Astrocyte of the spinal cord (primary cell): Measurements from ENCODE around the gene RNF169.

ENCODE experiments used
- DNase-seq: peaks from one replicate; pipeline ENCODE4 v3.0.0; 2011; ENCODE audit warnings: low read depth, low spot score
- H3K4me3 ChIP-seq: 2 replicates; pipeline ENCODE4 v1.5.1; 2011; ENCODE audit warnings: low read depth, mild to moderate bottlenecking, low read length, moderate library complexity
- in situ Hi-C: cut with HindIII; loops from 2 replicates; pipeline ENCODE4 v1.10.0; 2017; ENCODE audit warnings: low sequenced_read_pairs
- TF ChIP-seq, protein P1 (sequence below): IDR thresholded peaks from 2 replicates; pipeline ENCODE4 v1.5.1; 2012; ENCODE audit warnings: low read depth, mild to moderate bottlenecking, low read length, inconsistent platforms

The RNF169 gene

DNA sequence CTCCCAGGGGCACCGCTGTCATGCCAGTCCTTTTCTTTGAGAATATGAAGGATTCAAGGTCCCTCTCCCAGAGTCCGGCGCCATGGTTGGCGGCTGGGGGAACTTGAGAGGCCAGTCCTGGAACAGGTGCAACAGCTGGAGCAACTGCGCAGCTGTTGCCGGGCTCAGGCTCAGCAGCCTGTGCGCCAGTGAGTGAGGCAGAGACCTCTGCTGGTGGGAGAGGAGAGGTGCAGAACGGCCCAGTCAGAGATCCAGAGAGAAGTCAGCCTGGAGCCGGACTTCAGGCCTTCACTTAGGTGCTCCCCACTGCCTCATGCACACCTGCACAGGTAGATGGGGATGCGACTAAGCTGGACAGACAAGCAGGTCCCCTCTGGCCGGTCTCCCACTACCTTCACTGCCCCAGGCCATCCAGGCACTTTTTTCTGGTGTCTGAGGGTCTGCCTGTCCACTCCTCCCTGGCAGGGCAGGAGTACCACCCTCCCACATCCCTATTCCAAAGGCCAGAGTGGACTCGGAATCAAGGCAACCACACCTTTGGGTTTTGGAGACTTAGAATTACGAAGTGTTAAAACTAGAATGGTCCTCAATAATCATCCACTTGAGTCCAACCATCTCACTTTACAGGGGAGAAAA, 22.0 kb upstream of the RNF169 start:
- peak; percentile 70 for DNase-seq
- in situ Hi-C loops = no loop called here
- no peak overlapping the region for H3K4me3 ChIP-seq
- TF ChIP-seq, protein P1, sequence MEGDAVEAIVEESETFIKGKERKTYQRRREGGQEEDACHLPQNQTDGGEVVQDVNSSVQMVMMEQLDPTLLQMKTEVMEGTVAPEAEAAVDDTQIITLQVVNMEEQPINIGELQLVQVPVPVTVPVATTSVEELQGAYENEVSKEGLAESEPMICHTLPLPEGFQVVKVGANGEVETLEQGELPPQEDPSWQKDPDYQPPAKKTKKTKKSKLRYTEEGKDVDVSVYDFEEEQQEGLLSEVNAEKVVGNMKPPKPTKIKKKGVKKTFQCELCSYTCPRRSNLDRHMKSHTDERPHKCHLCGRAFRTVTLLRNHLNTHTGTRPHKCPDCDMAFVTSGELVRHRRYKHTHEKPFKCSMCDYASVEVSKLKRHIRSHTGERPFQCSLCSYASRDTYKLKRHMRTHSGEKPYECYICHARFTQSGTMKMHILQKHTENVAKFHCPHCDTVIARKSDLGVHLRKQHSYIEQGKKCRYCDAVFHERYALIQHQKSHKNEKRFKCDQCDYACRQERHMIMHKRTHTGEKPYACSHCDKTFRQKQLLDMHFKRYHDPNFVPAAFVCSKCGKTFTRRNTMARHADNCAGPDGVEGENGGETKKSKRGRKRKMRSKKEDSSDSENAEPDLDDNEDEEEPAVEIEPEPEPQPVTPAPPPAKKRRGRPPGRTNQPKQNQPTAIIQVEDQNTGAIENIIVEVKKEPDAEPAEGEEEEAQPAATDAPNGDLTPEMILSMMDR = peak; percentile 99

DNA sequence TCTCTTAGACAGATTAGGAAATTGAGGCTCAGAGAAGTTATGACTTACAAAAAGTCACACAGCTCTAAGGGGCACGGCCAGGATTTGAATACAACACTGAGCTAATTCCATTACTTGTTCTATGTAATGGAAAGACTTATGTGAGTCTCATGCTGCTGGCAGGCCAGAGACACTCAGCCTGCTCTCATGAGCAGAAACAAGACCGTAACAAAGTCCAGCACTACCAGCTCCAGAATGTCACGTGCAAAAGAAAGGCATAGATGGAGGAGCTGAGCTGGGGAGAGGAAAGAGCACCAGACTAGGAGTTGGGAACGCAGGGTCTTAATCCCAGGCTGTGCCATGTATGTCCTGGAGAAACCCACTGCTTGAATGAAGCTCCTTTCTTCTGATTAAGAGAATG, 19.3 kb upstream of the RNF169 start:
- TF ChIP-seq, protein P1 = no peak
- H3K4me3 ChIP-seq = no peak overlapping the region
- in situ Hi-C loops = no loop called here
- DNase-seq = no peak

DNA sequence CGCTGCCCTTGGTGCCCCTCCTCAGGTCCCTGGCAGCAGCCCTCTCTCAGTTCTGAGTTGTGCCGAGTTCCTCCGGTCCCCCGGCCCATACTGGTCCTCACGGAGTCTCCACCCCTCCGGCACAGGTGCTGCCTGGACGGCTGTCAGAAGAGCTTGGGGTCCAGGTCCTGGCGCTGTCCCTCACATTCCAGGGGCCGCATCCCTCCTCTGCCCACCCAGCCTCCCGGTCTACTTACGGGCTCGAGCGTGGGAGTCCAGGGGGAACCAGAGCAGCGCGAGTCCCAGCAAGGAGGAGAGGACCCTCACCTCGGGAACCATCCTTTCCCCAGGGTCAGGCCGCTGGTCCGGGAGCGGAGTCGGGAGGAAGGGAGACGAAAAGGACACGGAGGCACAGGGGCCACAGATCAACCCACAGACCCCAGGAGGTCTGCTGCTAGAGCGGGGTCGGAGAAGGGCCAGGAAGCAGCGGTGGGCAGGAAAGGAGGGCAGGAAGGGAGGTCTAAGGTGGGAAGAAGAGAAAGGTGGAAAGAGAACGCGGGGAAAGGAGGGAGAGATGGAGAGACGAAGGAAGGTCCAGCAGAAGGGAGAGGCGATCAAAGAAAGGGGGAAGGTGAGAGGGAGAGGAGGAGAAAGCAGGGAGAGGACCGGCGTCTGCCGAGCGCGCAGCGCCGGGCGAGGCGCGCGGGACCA, 17.9 kb upstream of the RNF169 start:
- TF ChIP-seq, protein P1 = no peak
- H3K4me3 ChIP-seq = no peak overlapping the region
- DNase-seq = no peak
- in situ Hi-C loops = no loop called here

DNA sequence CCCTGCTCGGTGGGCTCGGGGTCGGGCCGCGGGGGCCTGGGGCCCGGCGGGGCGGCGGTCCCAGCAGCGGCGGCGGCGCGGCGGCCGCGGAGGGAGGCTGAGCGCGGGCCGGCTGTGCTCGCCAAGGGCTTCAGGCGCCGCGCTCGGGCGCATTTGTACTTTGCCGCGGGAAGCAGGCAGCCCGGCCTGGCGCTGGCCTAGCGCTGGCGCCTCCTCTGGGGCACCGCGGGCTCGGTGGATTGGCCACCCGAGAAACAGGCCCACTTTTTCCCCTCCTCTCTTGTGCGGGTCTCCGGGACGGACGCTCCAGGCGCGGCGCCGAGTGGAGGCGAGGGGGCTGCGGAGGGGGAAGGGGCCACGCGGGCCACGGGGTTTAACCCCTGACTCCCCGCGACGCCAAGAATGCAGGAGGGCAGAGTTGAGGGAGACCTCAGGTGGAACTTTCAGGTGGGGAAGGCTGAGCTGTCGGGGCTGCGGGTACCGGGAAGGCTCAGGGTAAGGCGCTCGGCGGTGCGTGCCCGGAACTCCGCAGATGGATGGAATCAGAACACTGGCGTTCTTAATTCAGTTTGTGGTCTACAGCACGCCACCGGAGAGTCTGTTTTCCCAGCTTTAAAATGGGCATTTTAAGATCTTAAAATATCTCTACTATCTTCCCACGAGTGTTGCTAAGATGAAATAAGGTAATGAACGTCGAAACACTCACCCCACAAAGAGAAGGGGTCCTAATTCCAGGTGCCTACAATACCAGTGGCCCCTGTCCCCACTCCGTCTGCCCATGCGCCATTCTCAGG, 17.2 kb upstream of the RNF169 start, which contains the start of gene CHRDL2:
Gene CHRDL2 (minus strand): TSS at position 126 of the 794 bp plus-strand sequence. CDS start 538 bp downstream, outside the sequence.
- H3K4me3 ChIP-seq = peak within 1 kb of the TSS; percentile 2
- in situ Hi-C loops = no loop called here
- no peak for DNase-seq
- TF ChIP-seq, protein P1 = no peak

DNA sequence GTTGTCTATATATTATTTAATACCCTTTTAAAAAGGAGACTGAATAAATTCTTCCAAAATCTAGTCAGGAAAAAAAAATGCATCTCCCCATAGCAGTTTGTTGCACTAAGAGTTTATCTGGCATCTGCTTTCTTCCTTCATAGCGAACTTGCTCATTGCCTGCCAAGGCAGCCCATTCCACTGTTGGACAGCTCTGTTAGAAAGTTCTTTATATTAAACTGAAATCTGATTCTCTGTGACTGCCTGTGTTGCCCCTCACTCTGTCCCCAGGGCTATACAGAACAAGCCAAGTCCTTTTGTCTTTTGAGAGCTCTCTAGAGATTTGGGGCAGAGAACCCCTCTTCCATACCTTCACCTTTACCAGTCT, 14.1 kb upstream of the RNF169 start:
- TF ChIP-seq, protein P1 = no peak
- DNase-seq = no peak
- H3K4me3 ChIP-seq = no peak overlapping the region
- in situ Hi-C loops = no loop called here

DNA sequence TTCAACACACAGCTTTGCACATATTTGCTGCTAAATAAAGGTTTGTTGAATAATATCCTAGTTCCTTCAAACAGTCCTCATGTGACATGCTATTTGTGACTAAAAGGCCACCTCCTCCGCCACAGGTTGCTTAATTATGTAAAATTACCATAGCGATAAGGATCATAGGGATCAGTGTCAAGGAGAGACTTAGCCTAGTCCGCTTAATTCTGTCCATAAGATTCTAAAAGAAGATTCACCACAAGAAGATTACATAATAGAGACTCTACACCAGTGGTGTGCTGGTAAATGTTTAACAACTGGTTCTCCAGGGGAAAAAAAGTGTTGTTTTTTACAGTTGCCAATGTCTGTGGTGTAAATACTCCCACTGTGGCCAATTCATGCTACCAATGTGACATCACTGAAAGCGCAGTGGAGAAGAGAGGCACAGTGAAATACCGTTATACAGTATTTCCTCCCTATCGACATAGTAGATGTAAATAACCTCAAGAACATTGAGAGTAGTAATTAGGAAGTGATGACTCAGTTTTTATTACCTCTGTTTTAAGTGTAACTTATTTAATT, 13.2 kb upstream of the RNF169 start:
- in situ Hi-C loops = no loop called here
- TF ChIP-seq, protein P1 = no peak
- no peak for DNase-seq
- H3K4me3 ChIP-seq = no peak overlapping the region
